CD14-positive monocyte (primary cell): ENCODE results near the gene COLQ. TPM values are rescaled to one million over a fixed set of nuclear protein-coding genes. Genes with fewer than 3 reads are reported as not detected.

Source experiments
- DNase-seq, 3 donors: peaks; one replicate each; pipeline ENCODE4 v3.0.0-alpha.2; 2011 to 2022
- H2AFZ ChIP-seq: 2 replicates; pipeline ENCODE4 v1.6.0; 2012; ENCODE audit warnings: mild to moderate bottlenecking, low read depth, low read length, inconsistent platforms; ENCODE audit not compliant: insufficient read depth, poor library complexity, severe bottlenecking
- H3K27ac ChIP-seq, 2 donors: 1 replicate in 1 of 2; 2 replicates in 1 of 2; pipeline ENCODE4 v1.5.1; 2012 to 2013; ENCODE audit warnings: low read length in 2 of 2, control low read depth in 1 of 2, inconsistent platforms in 1 of 2, low read depth in 1 of 2, mild to moderate bottlenecking in 1 of 2
- H3K27me3 ChIP-seq, 2 donors: one replicate each; pipeline versions ENCODE4 v1.6.0 to v1.6.1; 2011 to 2013; ENCODE audit warnings: low read length in 2 of 2; ENCODE audit not compliant: control insufficient read depth in 2 of 2, insufficient read depth in 2 of 2
- H3K36me3 ChIP-seq, 2 donors: replicated peaks in 1 of 2; 1 replicate in 1 of 2; 2 replicates in 1 of 2; pipeline versions ENCODE4 v1.5.1 to v1.6.1; 2012 to 2013; ENCODE audit warnings: low read length in 2 of 2, control low read depth in 1 of 2, inconsistent platforms in 1 of 2, mild to moderate bottlenecking in 1 of 2; ENCODE audit not compliant: insufficient read depth in 2 of 2, control insufficient read depth in 1 of 2
- H3K4me1 ChIP-seq, 2 donors: 1 replicate in 1 of 2; 2 replicates in 1 of 2; pipeline versions ENCODE4 v1.5.1 to v1.6.1; 2012 to 2013; ENCODE audit warnings: low read length in 2 of 2, control low read depth in 1 of 2, inconsistent platforms in 1 of 2, mild to moderate bottlenecking in 1 of 2, moderate library complexity in 1 of 2; ENCODE audit not compliant: insufficient read depth in 2 of 2, control insufficient read depth in 1 of 2
- H3K4me2 ChIP-seq: replicated peaks from 2 replicates; pipeline ENCODE3; 2012; ENCODE audit warnings: low read length, moderate library complexity, mild to moderate bottlenecking; ENCODE audit not compliant: poor library complexity, severe bottlenecking; ENCODE audit errors: extremely low read depth
- H3K4me3 ChIP-seq, 3 experiments: fragments of 200-600 bp in 1 of 3; sonication (generic) in 1 of 3; replicated peaks in 1 of 3; 1 replicate in 2 of 3; 2 replicates in 1 of 3; pipeline ENCODE4 v1.5.1; 2011 to 2013; ENCODE audit warnings: low read length in 3 of 3, mild to moderate bottlenecking in 3 of 3, control low read depth in 2 of 3, low read depth in 2 of 3, inconsistent platforms in 1 of 3, moderate library complexity in 1 of 3
- H3K79me2 ChIP-seq: 2 replicates; pipeline ENCODE4 v1.6.0; 2012; ENCODE audit warnings: mild to moderate bottlenecking, control low read depth, inconsistent platforms, low read length, moderate library complexity; ENCODE audit not compliant: insufficient read depth
- H3K9ac ChIP-seq: 2 replicates; pipeline ENCODE4 v1.6.0; 2017; ENCODE audit warnings: low read length, mild to moderate bottlenecking; ENCODE audit not compliant: insufficient read depth, poor library complexity, severe bottlenecking
- H3K9me3 ChIP-seq, 2 donors: replicated peaks in 1 of 2; 1 replicate in 1 of 2; 2 replicates in 1 of 2; pipeline versions ENCODE4 v1.5.1 to v1.6.1; 2012 to 2013; ENCODE audit warnings: low read length in 2 of 2, control low read depth in 1 of 2; ENCODE audit not compliant: control insufficient read depth in 1 of 2, insufficient read depth in 1 of 2
- H4K20me1 ChIP-seq: 2 replicates; pipeline ENCODE4 v1.6.0; 2012; ENCODE audit warnings: mild to moderate bottlenecking, low read length, control low read depth, moderate library complexity; ENCODE audit not compliant: insufficient read depth
- H3K27ac Mint-ChIP-seq, 7 donors: one replicate each; pipeline ENCODE4 v1.8.0; 2020; ENCODE audit warnings: mild to moderate bottlenecking in 7 of 7, mixed read lengths in 7 of 7, moderate library complexity in 6 of 7, inconsistent platforms in 2 of 7
- H3K27me3 Mint-ChIP-seq, 3 donors: one replicate each; pipeline ENCODE4 v1.8.0; 2021 to 2022; ENCODE audit warnings: low read depth in 3 of 3, mild to moderate bottlenecking in 3 of 3, mixed read lengths in 3 of 3, moderate library complexity in 3 of 3, inconsistent platforms in 1 of 3
- H3K36me3 Mint-ChIP-seq, 2 donors: one replicate each; pipeline ENCODE4 v1.8.0; 2020; ENCODE audit warnings: mixed read lengths in 2 of 2, inconsistent platforms in 1 of 2, mild to moderate bottlenecking in 1 of 2
- H3K4me1 Mint-ChIP-seq: one replicate; pipeline ENCODE4 v1.8.0; 2020; ENCODE audit warnings: mild to moderate bottlenecking, mixed read lengths
- H3K4me3 Mint-ChIP-seq, 2 donors: one replicate each; pipeline ENCODE4 v1.8.0; 2020; ENCODE audit warnings: mild to moderate bottlenecking in 2 of 2, mixed read lengths in 2 of 2, moderate library complexity in 1 of 2
- H3K9me3 Mint-ChIP-seq, 7 donors: one replicate each; pipeline ENCODE4 v1.8.0; 2020 to 2022; ENCODE audit warnings: mixed read lengths in 7 of 7, mild to moderate bottlenecking in 6 of 7, moderate library complexity in 6 of 7, inconsistent platforms in 2 of 7
- WGBS: methylation state at CpG from one replicate; pipeline ENCODE4 v1.1.5; 2013; ENCODE audit warnings: missing lambda C conversion rate; ENCODE audit not compliant: insufficient coverage; 5-methylcytosine and 5-hydroxymethylcytosine counted together
- intact Hi-C, 2 donors: fragments of 100-400 bp; cut with micrococcal nuclease; formaldehyde crosslinking; loops; one replicate each; pipeline versions ENCODE4 v1.15.0 to v1.15.1; 2023
- polyA plus RNA-seq, 3 donors: library from polyadenylated mRNA; depleted of rRNA in 1 of 3; unstranded in 2 of 3; stranded (reverse) in 1 of 3; fragments of 300-500 nt in 2 of 3; fragments of >200 nt in 1 of 3; fragmentation: Illumina TruSeq in 2 of 3; gene quantifications; 1 replicate in 2 of 3; 2 replicates in 1 of 3; pipeline ENCODE4 v1.2.3, GENCODE V29; 2012 to 2021
- TF ChIP-seq, protein P1 (sequence below): fragments of 200-600 bp; IDR thresholded peaks from one replicate; pipeline ENCODE4 v1.8.0; 2022; ENCODE audit warnings: antibody characterized with exemption, mild to moderate bottlenecking

The COLQ gene
- polyA plus RNA-seq, 3 donors: 0.23 to 1.9 (median 0.73) TPM

DNA sequence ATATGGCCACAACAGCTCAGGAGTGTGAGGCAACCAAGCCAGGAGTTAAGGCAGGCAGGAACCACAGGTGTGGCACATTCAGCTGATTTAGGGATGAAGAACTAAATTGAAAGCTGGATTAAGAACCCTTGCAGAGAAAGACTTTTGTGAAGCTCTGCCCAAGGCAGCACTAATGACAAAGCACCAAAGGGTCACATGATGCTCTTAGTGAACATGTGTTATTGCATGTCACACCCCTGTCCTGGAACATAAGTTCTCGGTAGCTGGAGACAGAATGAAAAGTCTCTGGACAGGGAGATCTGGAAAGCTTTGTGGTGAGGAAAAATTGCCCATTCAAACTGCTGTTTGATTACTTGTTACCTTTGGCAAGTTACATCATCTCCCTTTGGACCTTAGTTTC is 90.9 kb downstream of the COLQ start:
- peak overlapping the region in 4 of 7 donors; percentile 40 to 70 (median 58) for H3K27ac Mint-ChIP-seq
- Histone ChIP-seq H3K4me3 (no peak overlapping the region), H3K9ac (no peak overlapping the region), H3K9me3 (no peaks in the 10 kb centered on the region), H3K4me2 (no peak overlapping the region), H3K36me3 (peaks cover 55% of the 10 kb centered on the region in 2 donors), H3K79me2 (peaks cover 84% of the 10 kb centered on the region), H3K27ac (peak overlapping the region in 1 of 2 donors; percentile 5), H3K4me1 (peaks cover 21 to 32% of the 10 kb centered on the region in 2 donors), H2AFZ (no peak overlapping the region), H4K20me1 (peaks cover 50% of the 10 kb centered on the region), H3K27me3 (no peaks in the 10 kb centered on the region)
- no peak for DNase-seq
- peaks cover 55 to 60% of the 10 kb centered on the region in 2 donors for H3K36me3 Mint-ChIP-seq
- no peaks in the 10 kb centered on the region for H3K27me3 Mint-ChIP-seq
- peaks cover 41% of the 10 kb centered on the region for H3K4me1 Mint-ChIP-seq
- H3K4me3 Mint-ChIP-seq: no peak overlapping the region
- H3K9me3 Mint-ChIP-seq: no peaks in the 10 kb centered on the region
- intact Hi-C loops: no loop called here
- TF ChIP-seq, protein P1, sequence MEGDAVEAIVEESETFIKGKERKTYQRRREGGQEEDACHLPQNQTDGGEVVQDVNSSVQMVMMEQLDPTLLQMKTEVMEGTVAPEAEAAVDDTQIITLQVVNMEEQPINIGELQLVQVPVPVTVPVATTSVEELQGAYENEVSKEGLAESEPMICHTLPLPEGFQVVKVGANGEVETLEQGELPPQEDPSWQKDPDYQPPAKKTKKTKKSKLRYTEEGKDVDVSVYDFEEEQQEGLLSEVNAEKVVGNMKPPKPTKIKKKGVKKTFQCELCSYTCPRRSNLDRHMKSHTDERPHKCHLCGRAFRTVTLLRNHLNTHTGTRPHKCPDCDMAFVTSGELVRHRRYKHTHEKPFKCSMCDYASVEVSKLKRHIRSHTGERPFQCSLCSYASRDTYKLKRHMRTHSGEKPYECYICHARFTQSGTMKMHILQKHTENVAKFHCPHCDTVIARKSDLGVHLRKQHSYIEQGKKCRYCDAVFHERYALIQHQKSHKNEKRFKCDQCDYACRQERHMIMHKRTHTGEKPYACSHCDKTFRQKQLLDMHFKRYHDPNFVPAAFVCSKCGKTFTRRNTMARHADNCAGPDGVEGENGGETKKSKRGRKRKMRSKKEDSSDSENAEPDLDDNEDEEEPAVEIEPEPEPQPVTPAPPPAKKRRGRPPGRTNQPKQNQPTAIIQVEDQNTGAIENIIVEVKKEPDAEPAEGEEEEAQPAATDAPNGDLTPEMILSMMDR: no peak
- no CpG with 5 or more reads among the region's 1 CpG for WGBS

DNA sequence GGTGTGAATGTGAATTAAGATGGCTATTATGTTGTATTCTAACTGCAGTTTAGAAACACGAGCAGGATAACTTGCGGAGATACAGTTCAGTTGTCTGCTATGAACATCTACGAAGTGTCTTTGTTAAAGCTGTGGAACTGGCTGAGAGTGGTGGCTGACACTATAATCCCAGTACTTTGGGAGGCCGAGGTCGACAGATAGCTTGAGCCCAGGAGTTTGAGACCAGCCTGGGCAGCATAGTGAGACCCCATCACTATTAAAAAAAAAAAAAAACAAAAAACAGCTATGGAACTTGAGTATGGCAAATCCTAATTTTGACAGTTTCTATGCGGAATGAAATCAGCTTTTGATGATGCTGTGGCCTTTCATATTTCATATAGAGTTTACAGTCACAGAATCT is 92.4 kb downstream of the COLQ start:
- peak overlapping the region in 1 of 2 donors; percentile 99 for H3K27ac ChIP-seq
- no peak for DNase-seq
- H3K4me3 Mint-ChIP-seq: peak overlapping the region; percentile 96 to 99
- H3K4me1 ChIP-seq: peaks cover 21 to 32% of the 10 kb centered on the region in 2 donors
- H3K9ac ChIP-seq: peak overlapping the region; percentile 2
- H3K4me1 Mint-ChIP-seq: peaks cover 46% of the 10 kb centered on the region
- intact Hi-C loops: loop anchor here in 1 of 2 donors (5.0 kb wide), 2 partner anchors 128 to 162 kb away; no protein-coding TSS in a partner anchor
- peaks cover 44 to 51% of the 10 kb centered on the region in 2 donors for H3K36me3 ChIP-seq
- no peaks in the 10 kb centered on the region for H3K27me3 ChIP-seq
- peaks cover 50 to 55% of the 10 kb centered on the region in 2 donors for H3K36me3 Mint-ChIP-seq
- no peaks in the 10 kb centered on the region for H3K9me3 ChIP-seq
- 73% methylated on average over 3 of the region's 6 CpGs for WGBS
- H3K9me3 Mint-ChIP-seq: no peaks in the 10 kb centered on the region
- TF ChIP-seq, protein P1: no peak
- H3K79me2 ChIP-seq: peaks cover 79% of the 10 kb centered on the region
- H4K20me1 ChIP-seq: peaks cover 43% of the 10 kb centered on the region
- H3K27ac Mint-ChIP-seq: peak overlapping the region; percentile 98 to 100 (median 99)
- H3K4me3 ChIP-seq: peak overlapping the region in 2 of 3 experiments; percentile 73 to 92
- H3K27me3 Mint-ChIP-seq: no peaks in the 10 kb centered on the region
- H2AFZ ChIP-seq: no peak overlapping the region
- H3K4me2 ChIP-seq: peak overlapping the region; percentile 83
